Natural killer cell (primary cell): ENCODE measurements around the gene TTC16. TPM values are rescaled to one million over a fixed set of nuclear protein-coding genes. Genes with fewer than 3 reads are reported as not detected.

Experiments
- ATAC-seq, 3 donors: fragments of 150-1000 bp in 2 of 3; fragments of 200-7000 bp in 1 of 3; cut with Tn5 transposase; 1 replicate in 1 of 3; 2 replicates in 2 of 3; pipeline ENCODE4 v1.10.0; 2021; ENCODE audit warnings: mild to moderate bottlenecking in 2 of 3, moderate library complexity in 2 of 3
- DNase-seq, 2 donors: peaks; one replicate each; pipeline versions ENCODE4 v3.0.0 to v3.0.0-alpha.2; 2013 to 2021; ENCODE audit warnings: mixed read lengths in 1 of 2
- H3K27ac ChIP-seq: one replicate; pipeline ENCODE4 v1.5.1; 2013; ENCODE audit warnings: mild to moderate bottlenecking, low read length
- H3K27me3 ChIP-seq: one replicate; pipeline ENCODE4 v1.6.1; 2013; ENCODE audit warnings: low read length; ENCODE audit not compliant: control insufficient read depth, insufficient read depth
- H3K36me3 ChIP-seq: one replicate; pipeline ENCODE4 v1.6.1; 2013; ENCODE audit warnings: low read length; ENCODE audit not compliant: control insufficient read depth, insufficient read depth
- H3K4me1 ChIP-seq: one replicate; pipeline ENCODE4 v1.6.1; 2013; ENCODE audit warnings: low read length; ENCODE audit not compliant: control insufficient read depth, insufficient read depth
- H3K4me3 ChIP-seq: one replicate; pipeline ENCODE4 v1.5.1; 2013; ENCODE audit warnings: low read length
- H3K9me3 ChIP-seq: one replicate; pipeline ENCODE4 v1.6.1; 2013; ENCODE audit warnings: low read length; ENCODE audit not compliant: control insufficient read depth, insufficient read depth
- H3K27ac Mint-ChIP-seq, 2 donors: one replicate each; pipeline ENCODE4 v1.8.0; 2022; ENCODE audit warnings: mild to moderate bottlenecking in 2 of 2, mixed read lengths in 2 of 2, moderate library complexity in 1 of 2
- H3K27me3 Mint-ChIP-seq, 2 donors: one replicate each; pipeline ENCODE4 v1.8.0; 2022; ENCODE audit warnings: low read depth in 2 of 2, mixed read lengths in 2 of 2
- H3K36me3 Mint-ChIP-seq: one replicate; pipeline ENCODE4 v1.8.0; 2022; ENCODE audit warnings: mixed read lengths
- H3K4me1 Mint-ChIP-seq, 2 donors: one replicate each; pipeline ENCODE4 v1.8.0; 2022; ENCODE audit warnings: mixed read lengths in 2 of 2
- H3K4me3 Mint-ChIP-seq: one replicate; pipeline ENCODE4 v1.8.0; 2022; ENCODE audit warnings: mild to moderate bottlenecking, moderate library complexity, mixed read lengths
- H3K9me3 Mint-ChIP-seq, 2 donors: one replicate each; pipeline ENCODE4 v1.8.0; 2022; ENCODE audit warnings: mixed read lengths in 2 of 2
- WGBS: methylation state at CpG from one replicate; pipeline ENCODE4 v1.1.7; 2013; ENCODE audit warnings: missing lambda C conversion rate; ENCODE audit not compliant: insufficient coverage; 5-methylcytosine and 5-hydroxymethylcytosine counted together
- intact Hi-C: fragments of 100-400 bp; cut with micrococcal nuclease; formaldehyde crosslinking; loops from one replicate; pipeline ENCODE4 v1.14.2; 2022
- total RNA-seq, 4 donors: library from RNA; stranded (reverse); fragments of 120-200 nt in 1 of 4; gene quantifications; one replicate each; pipeline versions ENCODE4 v1.2.3 to v1.2.4, GENCODE V29; 2013 to 2022
- TF ChIP-seq, protein P1 (sequence below): fragments of 200-600 bp; IDR thresholded peaks from one replicate; pipeline ENCODE4 v1.8.0; 2022; ENCODE audit warnings: antibody characterized with exemption

Gene TTC16
- total RNA-seq, 3 donors from 2014 or later (not counting 1 experiment from before 2014, with no cell fraction given): 15.5 to 23.0 (median 21.5) TPM

DNA sequence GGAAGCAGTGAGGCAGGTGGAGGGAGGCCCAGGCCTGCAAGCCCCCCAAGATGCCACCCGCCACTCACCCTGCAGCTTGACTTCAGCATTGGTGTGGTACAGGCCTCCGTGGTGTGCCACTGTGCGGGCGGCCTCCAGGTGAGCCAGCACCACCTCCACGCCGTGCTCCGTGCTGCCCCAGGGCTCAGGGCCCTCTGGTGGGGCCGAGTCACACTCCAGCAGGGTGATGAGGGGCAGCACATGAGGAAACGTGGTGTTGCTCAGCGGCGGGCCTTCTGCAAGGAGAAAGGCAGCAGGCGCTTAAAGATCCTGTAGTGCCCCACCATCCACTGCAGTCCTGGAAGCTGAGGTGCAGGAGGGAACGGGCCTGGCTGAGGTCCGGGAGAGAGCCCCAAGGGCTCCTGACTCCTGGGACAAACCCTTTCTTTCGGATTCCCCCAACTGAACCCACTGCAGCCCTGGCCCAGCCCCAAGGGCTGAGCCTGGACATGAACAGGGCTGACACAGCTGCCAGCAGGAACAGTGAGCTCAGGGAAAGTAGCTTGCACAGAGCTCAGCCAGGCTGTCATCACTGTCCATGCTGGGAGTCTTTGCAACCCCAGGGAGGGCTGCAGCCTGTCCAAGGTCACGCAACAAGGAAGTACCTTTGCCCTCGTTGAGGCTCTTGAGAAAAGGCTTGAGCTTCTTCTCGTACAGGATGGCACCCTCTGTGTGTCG, 23.9 kb downstream of the TTC16 start:
- H3K4me1 ChIP-seq: peaks cover 10% of the 10 kb centered on the region
- peaks cover 65% of the 10 kb centered on the region for H3K36me3 ChIP-seq
- H3K4me3 ChIP-seq: no peak overlapping the region
- Mint-ChIP-seq H3K4me3 (no peak overlapping the region), H3K9me3 (no peaks in the 10 kb centered on the region), H3K4me1 (peaks cover 5 to 14% of the 10 kb centered on the region in 2 donors), H3K27ac (peak overlapping the region in 1 of 2 donors; percentile 93), H3K36me3 (peaks cover 8% of the 10 kb centered on the region), H3K27me3 (no peaks in the 10 kb centered on the region)
- 97% methylated on average over 19 of the region's 19 CpGs for WGBS
- no peaks in the 10 kb centered on the region for H3K9me3 ChIP-seq
- H3K27me3 ChIP-seq: no peaks in the 10 kb centered on the region
- ATAC-seq (no peak), DNase-seq (no peak)
- H3K27ac ChIP-seq: no peak overlapping the region
- intact Hi-C loops: loop anchor here (5.0 to 10.0 kb wide), 2 partner anchors 125 to 183 kb away; partner anchors contain the start of gene STXBP1
- TF ChIP-seq, protein P1, sequence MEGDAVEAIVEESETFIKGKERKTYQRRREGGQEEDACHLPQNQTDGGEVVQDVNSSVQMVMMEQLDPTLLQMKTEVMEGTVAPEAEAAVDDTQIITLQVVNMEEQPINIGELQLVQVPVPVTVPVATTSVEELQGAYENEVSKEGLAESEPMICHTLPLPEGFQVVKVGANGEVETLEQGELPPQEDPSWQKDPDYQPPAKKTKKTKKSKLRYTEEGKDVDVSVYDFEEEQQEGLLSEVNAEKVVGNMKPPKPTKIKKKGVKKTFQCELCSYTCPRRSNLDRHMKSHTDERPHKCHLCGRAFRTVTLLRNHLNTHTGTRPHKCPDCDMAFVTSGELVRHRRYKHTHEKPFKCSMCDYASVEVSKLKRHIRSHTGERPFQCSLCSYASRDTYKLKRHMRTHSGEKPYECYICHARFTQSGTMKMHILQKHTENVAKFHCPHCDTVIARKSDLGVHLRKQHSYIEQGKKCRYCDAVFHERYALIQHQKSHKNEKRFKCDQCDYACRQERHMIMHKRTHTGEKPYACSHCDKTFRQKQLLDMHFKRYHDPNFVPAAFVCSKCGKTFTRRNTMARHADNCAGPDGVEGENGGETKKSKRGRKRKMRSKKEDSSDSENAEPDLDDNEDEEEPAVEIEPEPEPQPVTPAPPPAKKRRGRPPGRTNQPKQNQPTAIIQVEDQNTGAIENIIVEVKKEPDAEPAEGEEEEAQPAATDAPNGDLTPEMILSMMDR: no peak

DNA sequence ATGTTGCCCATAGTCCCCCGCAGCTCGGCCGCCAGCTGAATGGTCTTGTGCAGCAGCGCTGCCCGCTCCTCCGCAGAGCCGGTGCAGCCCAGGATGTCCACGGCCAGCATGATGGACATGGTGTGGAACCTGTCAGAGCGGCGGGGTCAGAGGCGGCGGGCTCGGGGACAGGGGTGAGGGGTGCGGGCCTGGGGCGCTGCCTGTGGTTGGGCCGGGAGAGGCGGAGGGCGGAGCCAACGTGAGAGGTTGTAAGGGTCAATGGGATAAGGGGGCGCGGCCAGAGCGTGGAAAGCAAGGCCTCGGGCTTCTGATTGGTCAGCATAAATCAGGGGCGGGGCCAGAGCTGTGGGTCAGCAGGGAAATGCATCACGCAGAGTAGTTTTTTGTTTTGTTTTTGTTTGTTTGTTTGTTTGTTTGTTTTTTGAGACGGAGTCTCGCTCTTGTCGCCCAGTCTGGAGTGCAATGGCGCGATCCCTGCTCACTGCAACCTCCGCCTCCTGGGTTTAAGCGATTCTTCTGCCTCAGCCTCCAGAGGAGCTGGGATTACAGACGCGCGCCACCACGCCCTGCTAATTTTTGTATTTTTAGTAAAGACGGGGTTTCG, 26.1 kb downstream of the TTC16 start:
- intact Hi-C loops: no loop called here
- Histone ChIP-seq H3K36me3 (peaks cover 84% of the 10 kb centered on the region), H3K4me1 (peaks cover 9% of the 10 kb centered on the region), H3K4me3 (no peak overlapping the region), H3K9me3 (no peaks in the 10 kb centered on the region), H3K27ac (no peak overlapping the region), H3K27me3 (no peaks in the 10 kb centered on the region)
- Mint-ChIP-seq H3K4me1 (peaks cover under 1% of the 10 kb centered on the region in 2 donors), H3K4me3 (no peak overlapping the region), H3K36me3 (peaks cover 8% of the 10 kb centered on the region), H3K27ac (peak overlapping the region; percentile 64 to 67), H3K9me3 (no peaks in the 10 kb centered on the region), H3K27me3 (no peaks in the 10 kb centered on the region)
- ATAC-seq: no peak
- WGBS: 96% methylated on average over 38 of the region's 38 CpGs
- TF ChIP-seq, protein P1: no peak
- DNase-seq: no peak

DNA sequence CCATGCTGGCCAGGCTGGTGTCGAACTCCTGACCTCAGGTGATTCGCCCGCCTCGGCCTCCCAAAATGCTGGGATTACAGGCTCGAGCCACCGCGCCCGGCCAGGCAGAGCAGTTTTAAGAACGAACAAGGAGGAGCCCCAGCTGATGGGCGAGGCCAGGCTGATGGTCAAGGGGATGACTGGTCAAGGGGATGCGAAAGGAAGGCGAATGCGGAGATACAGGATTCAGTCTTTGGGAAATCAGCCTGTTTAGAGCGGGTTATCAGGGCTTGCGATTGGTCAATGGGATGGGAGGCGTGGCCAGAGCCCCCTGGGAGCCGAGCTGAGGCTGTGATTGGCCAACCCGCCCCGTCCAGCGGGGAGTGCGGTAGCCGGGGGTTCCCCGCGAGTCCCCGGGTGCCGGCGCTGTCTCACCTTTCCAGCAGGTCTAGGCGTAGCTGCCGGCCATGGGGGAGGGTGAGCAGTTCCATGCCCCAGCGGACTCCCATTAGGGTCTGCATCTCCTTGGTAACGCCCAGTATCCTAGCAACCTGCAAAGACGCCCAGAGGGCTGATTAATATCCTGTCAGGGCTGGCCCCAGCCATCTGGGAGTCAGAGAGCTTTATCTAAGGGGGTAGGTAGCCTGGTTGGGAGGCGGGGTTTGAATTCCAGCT, 26.7 kb downstream of the TTC16 start:
- H3K27me3 ChIP-seq: no peaks in the 10 kb centered on the region
- H3K9me3 Mint-ChIP-seq: no peaks in the 10 kb centered on the region
- H3K9me3 ChIP-seq: no peaks in the 10 kb centered on the region
- 97% methylated on average over 33 of the region's 33 CpGs for WGBS
- H3K36me3 Mint-ChIP-seq: peaks cover 8% of the 10 kb centered on the region
- no peaks in the 10 kb centered on the region for H3K27me3 Mint-ChIP-seq
- DNase-seq: no peak
- peaks cover 89% of the 10 kb centered on the region for H3K36me3 ChIP-seq
- ATAC-seq: no peak
- TF ChIP-seq, protein P1: no peak
- H3K4me3 Mint-ChIP-seq: no peak overlapping the region
- no peak overlapping the region for H3K4me3 ChIP-seq
- H3K4me1 ChIP-seq: peaks cover 14% of the 10 kb centered on the region
- H3K27ac ChIP-seq: no peak overlapping the region
- intact Hi-C loops: no loop called here
- H3K27ac Mint-ChIP-seq: peak overlapping the region; percentile 64 to 67
- peaks cover 7% of the 10 kb centered on the region in 2 donors for H3K4me1 Mint-ChIP-seq
